Colon (tissue), 2 donors: ENCODE data around the gene R3HDM4.
"Not testable (repeated sequence)": the region's sequence is repeated elsewhere in the genome, so short reads cannot be mapped to it uniquely, and the experiment has no call there.

Experiments
- FAIRE-seq: peaks from 2 replicates; lab custom pipeline; 2012; peaks lifted over from hg19 to GRCh38; lab: Jason Lieb, UNC
- donor health status: control.
- donor health status: control.

The R3HDM4 gene

DNA sequence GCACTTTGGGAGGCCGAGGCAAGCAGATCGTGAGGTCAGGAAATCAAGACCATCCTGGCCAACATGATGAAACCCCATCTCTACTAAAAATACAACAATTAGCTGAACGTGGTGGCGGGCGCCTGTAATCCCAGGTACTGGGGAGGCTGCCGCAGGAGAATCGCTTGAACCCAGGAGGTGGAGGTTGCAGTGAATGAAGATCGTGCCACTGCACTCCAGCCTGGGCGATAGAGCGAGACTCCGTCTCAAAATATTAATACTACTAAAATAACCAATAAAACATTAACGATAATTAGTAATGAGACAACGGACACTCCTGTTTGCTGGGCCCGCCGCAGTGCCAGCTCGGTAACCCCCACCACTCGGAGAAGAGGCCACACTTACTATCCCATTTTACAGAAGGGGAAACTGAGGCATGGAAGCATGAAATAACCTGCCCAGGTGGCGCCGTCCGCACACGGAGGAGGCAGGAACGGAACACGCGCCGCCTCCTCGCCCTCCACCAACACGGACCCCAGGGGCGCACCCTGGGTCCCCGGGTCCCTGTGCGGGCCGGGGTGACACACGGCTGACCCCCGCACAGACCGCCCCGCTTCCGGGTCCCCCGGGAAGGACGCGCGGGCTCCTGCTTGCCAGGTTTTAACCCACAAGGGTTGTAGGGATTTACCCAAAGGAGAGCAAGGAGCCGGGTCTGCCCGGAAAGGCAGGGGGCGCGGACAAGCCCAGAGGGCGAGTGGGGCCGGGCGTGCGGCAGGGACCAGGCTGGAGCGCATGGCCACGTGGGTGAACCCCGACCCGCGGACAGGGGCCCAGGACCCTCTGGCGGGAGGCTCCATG is 1.6 kb downstream of the R3HDM4 start:
- no peak for FAIRE-seq

DNA sequence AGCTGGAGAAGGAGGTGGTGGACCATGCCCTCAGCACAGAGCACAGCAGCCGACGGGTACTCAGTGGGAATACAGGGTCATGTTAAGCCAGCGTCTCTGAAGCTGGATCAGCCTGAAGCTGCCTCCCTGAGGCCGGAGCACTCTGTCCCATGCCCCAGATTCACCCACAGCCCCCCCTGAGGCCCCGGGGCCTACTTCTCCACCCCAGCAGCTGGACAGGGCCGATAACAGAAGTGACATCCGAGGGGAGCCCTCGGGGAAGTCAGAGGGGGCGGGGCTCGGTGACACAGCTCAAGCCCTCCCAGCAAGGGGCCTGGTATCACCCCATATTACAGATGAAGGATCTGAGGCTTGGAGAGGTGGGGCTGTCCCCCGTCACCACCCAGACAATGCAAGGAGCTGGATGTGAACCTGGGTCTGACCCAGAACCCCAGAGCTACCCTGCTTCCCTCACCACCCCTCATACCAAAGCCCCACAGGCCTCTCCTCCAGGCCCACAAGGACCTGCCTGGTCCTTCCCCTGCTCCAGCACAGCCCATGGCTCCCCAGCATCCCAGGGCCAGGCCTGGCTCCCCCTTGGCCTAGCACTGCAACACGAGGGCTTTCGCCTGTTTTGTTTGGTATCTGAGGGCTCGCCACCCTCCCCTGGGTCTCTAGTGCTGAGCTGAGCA is 5.7 kb downstream of the R3HDM4 start:
- FAIRE-seq, result no peak

DNA sequence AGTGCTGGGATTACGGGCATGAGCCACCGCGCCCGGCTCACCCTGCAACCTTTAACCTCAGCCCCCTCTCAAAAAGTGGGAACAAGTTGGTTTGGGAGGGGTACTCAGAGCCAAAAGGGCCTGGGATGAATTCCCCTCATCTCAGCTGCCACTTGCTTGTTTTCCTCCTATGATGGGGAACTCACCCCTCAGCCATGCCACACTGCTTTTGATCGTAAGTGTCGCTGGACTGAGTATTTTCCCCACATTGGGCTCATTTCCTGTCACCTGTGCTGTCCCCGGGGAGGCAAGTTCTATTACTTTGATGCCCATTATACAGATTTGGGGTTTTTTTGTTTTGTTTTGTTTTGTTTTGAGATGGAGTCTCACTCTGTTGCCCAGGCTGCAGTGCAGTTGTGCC is 6.5 kb downstream of the R3HDM4 start:
- no peak for FAIRE-seq

DNA sequence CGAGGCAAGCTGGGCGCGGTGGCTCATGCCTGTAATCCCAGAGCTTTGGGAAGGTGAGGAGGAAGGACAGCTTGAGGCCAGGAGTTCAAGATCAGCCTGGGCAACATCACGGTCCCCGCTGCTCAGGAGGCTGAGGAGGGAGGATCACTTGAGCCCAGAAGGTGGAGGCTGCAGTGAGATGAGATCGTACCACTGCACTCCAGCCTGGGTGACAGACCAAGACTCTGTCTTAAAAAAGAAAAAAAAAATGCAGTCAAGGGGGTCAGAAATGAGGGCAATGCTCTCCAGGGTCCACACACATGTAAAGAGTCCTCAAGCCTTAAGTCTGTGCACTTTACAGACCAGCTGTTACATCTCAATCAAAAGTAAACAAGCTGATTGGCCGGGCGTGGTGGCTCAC is 8.5 kb downstream of the R3HDM4 start:
- FAIRE-seq, result no peak

DNA sequence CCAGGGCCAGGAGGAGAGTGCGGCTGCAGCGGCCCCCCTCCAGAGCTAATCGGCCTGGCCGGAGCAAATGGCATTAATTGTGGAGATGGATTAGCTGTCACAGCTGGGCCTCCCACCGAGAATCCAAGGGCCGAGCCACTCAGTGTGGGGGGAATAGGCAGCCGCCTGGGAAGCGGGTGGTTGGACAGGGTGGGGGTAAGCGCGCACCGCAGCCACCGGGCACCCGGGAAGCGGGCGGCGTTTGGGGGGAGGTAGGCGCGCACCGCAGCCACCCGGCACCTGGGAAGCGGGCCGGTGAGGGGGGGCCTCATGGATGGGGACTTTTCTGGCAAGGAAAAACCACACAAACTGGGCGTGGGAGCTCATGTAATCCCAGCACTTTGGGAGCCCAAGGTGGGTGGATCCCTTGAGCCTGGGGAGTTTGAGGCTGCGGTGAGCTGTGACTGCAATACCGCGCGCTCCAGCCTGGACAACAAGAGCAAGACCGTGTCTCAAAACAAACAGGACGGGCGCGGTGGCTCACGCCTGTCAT is 9.7 kb downstream of the R3HDM4 start:
- no peak for FAIRE-seq

DNA sequence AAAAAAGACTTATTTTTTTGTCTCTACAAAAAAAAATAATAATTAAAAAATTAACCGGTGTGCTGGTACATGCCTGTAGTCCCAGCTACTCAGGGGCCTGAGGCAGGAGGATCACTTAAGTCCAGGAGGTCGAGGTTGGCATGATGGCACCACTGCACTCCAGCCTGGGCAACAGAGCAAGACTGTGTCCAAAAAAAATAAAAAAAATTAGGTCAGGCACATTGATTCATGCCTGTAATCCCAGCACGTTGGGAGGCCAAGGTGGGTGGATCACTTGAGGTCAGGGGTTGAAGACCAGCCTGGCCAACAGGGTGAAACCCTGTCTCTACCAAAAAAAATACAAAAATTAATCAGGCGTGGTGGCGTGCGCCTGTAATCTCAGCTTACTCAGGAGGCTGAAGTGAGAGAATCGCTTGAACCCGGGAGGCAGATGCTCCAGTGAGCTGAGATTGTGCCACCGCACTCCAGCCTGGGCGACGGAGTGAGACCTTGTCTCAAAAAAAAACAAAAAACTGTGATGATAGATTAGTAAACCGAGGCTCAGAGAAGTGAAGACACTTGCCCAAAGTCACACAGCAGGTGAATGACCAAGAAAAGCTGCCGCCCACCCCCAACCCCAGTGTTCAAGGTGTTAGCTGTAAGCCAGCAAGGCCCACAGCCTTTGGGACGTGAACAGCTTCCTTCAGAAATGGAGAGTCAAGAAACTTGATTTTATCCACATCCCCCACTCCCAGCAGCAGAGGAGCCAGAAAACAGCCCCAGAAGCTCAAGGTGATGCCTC is 10.4 kb downstream of the R3HDM4 start:
- FAIRE-seq, result no peak

DNA sequence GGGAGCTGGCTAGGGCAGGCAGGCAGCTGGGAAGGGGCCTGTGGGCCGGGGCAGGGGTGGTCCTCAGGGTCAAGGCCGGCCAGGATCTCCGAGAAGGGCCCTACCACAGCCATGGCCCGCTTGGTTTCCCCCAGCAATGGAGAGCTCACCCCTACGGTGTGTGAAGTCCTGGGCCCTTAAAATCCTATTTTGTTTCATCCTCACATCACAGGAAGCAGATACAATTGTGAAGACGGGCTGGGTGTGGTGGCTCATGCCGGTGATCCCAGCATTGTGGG is 11.0 kb downstream of the R3HDM4 start:
- no peak for FAIRE-seq

DNA sequence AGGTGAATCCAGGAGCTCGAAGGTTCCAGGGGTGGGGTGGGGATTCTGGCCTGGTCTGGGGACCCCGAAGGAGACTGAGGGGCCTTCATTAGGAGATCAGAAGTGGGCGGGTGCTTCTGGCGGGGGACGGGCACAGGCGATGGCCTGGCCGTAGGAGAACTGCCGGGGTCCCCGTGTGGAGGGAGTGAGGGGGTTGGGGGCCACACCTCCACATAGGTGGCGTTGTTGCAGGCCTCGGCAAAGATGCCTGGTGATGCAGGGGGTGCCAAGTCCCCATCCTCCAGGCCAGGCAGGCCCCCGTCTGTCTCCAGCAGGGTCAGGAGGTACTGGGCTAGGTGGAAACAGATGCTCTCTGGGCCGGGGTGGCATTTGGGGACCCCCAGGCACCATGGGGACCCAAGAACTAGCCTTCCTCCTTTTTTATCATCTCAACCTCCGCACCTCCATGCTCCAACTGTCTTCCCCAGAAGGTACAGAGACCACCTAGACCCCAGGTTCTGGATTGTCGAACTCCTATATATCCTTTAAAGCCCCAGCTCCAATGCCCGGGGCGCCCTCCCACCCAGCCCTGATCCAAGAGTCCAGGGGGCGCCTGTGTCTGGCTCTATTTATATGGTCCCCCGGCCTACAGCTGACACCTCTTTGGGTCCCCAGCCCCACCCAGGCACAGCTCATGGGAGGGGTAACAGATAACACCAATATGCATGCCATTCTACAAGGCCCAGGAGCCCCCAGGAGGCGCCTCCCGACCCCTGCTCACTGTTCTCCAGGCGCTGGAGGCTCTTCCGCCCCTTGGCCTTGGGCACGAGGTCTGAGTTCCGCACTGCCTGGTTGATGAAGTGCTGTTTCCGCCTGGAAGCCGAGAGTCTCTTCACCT is 11.6 kb downstream of the R3HDM4 start:
- no peak for FAIRE-seq

DNA sequence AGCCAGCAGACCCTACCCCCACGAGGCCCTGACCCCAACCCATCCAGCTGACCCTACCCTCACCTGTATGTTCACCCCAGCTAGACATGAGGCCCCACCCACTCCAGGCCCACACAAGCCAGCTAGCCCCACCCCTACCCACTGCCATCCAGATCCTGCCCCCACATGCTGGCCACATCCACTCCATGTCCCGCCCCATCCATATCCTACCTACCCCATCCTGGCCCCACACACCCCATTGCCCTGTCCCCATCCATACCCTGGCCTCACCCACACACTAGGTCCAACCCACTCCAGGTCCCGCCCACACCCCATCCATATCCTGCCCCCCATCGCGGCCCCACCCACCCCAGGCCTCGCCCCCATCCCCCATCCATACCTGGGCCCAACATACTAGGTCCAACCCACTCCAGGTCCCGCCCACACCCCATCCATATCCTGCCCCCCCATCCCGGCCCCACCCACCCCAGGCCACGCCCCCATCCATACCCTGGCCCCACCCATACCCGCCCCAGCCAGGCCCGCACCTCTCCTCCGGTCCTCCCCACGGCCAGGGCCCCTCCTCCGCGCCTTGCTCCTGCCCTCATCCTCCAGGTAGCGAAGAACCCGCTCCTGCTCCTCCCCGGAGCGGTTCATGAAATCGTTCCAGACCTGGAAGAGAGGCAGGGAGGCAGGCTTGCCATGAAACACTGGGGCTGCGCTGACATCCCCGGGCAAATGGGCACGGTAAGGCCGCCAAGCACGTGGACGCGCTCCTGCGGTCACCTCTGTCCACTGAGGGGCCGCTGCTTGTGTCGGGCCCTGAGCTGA is 12.5 kb downstream of the R3HDM4 start:
- FAIRE-seq, result no peak

DNA sequence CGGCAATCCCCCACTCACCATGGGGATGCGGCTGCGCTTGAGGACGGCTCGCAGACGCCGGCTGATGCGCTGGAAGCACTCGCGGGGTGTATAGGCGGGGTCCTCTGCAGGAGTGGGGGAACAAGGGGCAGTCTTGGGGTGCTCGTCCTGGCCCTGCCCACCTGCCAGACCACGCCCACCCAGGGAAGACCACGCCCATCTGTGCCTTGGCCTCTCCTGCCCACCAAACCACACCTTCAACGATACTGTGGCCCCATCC is 13.0 kb downstream of the R3HDM4 start:
- no peak for FAIRE-seq

DNA sequence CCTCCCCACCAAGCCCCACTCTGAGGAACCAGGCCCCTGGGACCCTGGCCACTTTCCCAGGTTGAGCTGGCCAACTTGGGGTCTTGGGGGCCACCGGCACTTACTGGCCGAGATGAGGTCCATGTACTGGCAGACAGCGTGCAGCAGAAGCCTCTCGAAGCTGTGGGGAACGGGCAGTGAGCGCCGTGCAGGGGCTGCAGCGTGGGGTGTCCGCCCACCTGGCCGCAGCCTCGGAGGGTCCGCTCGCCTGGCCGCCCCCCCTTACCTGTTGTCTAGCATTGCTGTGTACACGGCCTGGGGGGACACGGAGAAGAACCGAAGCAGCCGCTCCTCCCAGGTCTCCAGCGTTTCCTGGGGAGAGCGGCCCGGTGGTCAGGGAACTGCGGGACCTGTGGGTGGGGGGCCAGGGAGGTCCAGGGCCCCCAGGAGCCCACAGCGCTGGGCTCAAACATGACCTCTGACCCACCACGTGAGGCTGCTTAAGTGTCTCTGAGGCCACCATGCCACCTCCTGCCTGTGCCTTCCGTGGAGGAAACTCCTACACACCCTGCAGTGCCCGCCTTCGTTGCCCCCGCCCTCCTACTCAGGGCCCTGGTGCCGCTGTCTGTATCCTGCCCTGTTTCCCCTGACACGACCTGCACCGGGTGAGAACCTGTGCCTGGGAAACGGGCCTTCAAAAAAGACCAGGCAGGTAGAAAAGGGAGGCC is 13.5 kb downstream of the R3HDM4 start:
- no peak for FAIRE-seq

DNA sequence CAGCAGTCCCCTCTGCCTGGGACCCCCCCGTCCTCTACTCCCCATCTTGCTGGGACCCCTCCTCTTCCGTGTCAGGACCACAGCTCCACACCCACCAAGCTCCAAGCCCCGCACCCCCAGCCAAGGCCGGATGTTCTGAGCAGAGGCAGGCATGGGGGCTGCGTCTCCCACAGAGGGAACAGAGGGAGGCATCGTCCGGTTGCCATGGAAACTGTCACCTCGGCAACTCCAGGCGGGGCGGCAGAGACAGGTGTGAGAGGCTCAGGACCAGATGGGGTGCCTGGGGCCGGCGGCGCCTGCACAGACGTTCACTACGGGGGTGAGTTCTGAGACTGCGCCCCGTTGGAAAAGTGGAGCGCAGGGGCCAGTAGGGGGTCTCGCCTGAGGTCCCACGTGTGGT is 14.4 kb downstream of the R3HDM4 start:
- FAIRE-seq, result no peak

DNA sequence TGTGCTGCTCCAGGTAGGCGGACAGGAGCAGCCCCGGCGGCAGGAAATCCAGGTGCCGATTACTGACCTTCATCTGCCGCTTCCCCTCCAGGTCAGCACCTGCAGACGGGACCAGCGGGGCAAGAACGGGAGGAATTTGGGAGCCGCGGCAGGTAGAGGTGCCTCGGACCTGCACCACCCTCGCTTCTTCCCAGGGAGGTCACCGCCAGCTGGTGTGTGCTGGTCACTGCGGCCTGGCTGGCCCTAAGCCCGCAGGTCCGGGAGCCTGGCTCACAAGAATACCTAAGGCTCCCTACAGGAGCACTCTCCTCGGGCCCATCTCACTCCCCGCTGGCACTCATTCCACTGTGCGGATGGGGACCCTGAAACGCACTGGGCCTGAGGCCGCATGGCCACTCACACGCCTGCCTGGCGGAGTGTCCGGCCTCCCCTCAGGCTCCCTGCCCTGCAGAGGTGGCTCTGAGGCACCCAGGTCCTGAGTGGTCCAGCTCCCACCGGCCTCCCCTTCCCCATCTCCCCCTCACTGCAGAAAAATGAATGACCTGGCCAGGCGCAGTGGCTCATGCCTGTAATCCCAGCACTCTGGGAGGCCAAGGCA is 15.5 kb downstream of the R3HDM4 start:
- no peak for FAIRE-seq

DNA sequence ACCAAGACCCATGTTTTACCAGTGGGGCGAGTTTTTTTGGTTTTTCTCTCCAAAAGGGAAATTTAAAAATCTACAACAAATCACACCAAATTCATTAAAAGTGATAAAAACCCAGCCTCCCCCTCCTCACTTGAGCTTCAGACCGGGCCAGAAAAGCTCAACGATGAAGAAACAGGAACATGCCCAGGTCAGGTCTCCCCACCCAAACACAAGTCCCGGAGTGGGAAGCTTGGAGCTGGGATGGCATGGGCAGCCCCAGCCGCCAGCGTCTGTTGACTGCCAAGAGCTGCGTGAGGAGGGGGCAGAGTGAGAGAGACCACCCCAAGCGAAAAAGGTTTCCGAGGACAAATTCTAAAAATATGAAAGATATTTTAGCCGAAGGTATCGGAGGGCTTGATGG is 16.0 kb downstream of the R3HDM4 start:
- no peak for FAIRE-seq

DNA sequence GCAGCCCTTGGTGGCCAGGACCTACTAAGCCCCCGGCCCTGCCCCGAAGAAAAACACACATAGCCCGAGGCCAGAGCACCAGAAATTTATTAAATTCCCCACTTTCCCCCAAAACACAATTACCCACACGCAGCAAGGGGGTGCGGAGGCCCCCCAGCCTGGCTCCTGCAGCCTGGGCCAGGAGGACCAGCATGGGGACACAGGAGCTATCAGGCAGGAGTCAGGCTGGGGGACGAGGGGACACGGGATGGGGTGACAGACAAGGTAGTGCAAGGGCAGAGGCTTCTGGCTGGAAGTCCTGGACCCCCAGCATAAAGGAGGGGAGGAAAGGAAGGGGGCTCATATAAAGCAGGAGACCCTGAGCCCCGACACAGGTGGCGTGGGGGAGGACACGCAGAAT is 16.6 kb downstream of the R3HDM4 start:
- no peak for FAIRE-seq

DNA sequence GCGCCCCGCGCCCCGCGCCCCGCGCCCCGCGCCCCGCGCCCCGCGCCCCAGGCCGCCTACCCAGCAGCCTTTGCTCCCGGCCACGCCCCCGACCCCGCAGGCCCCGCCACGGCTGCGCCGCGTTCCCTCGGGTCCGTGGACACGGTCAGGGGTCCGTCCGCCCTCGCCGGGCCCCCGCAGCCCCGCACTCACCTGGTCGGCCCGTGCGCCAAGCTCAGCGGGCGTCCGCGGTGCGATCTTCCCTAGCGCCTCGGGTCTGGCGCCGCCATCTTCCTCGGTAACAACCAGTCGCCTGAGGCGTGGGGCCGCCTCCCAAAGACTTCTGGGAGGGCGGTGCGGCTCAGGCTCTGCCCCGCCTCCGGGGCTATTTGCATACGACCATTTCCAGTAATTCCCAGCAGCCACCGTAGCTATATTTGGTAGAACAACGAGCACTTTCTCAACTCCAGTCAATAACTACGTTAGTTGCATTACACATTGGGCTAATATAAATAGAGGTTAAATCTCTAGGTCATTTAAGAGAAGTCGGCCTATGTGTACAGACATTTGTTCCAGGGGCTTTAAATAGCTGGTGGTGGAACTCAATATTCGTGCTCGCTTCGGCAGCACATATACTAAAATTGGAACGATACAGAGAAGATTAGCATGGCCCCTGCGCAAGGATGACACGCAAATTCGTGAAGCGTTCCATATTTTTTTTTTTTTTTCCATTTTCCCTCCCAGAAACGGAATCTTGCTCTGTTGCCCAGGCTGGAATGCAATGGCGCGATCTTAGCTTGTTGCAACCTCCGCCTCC is 19.9 kb downstream of the R3HDM4 start, which contains the start of the genes MED16 and RNU6-9:
Gene MED16 (minus strand): TSS at position 294 of the 796 bp plus-strand sequence. CDS start 2,056 bp downstream, outside the sequence.
Gene RNU6-9 (plus strand): TSS at position 591 of the 796 bp plus-strand sequence.
- FAIRE-seq, result no peak

DNA sequence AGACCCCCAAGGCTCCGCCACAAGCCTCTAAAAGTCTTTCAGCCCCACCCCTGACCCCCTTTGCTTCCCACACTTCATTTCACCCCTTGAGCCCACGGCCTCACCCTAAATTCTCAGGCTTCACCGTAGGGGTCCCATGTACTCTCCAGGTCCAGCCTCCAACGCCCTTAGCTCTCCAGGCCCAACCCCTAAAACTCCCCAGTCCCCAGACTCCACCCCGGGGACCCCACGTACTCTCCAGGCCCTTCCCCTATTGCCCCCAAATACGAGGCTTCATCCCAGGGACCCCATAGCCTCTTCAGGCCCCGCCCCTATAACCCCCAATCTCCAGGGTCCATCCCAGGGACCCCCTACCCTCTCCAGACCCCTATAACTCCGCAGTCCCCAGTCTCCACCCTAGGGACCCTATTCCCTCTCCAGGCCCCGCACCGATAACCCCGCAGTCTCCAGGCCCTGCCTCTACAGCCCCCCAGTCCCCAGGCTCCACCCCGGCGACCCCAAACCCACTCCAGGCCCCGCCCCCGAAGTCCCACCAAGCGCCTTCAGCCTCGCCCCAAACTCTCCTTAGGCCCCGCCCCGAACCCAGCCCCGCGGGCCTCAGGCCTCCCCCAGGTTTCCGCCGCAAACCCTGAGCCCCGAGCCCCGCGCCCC is 20.7 kb downstream of the R3HDM4 start:
- FAIRE-seq, result no peak

DNA sequence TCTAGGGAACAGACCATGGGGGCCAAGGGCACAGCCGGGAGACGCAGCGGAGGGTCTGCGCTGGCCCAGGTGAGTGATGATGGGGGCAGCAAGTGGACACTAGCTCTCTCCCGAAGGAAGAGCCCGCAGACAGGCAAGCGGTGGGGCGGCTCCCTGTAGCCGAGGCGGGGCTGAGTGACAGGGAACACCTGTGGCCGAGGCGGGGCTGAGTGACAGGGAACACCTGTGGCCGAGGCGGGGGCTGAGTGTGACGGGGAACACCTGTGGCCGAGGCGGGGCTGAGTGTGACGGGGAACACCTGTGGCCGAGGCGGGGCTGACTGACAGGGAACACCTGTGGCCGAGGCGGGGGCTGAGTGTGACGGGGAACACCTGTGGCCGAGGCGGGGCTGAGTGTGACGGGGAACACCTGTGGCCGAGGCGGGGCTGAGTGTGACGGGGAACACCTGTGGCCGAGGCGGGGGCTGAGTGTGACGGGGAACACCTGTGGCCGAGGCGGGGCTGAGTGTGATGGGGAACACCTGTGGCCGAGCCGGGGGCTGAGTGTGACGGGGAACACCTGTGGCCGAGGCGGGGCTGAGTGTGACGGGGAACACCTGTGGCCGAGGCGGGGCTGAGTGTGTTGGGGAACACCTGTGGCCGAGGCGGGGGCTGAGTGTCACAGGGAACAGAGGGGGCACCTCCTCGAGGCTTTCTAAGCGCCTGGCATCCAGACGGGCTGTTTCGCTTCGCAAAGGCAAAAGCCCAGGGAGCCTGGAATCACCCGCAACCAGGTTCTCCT is 21.4 kb downstream of the R3HDM4 start:
- not testable (repeated sequence) for FAIRE-seq
